ENCODE data around the gene ERN2. TPM values are rescaled to one million over a fixed set of nuclear protein-coding genes. Genes with fewer than 3 reads are reported as not detected.
"Not testable (repeated sequence)": the region's sequence is repeated elsewhere in the genome, so short reads cannot be mapped to it uniquely, and the experiment has no call there.

The ERN2 gene
- total and polyA plus RNA-seq, 2 donors from 2014 or later, result not detected

- Histone ChIP-seq H3K4me1 (ENCODE audit: control insufficient read depth in 2 of 3, insufficient read depth in 2 of 3, low read depth in 1 of 3, low read length in 3 of 3) (no peaks in the 10 kb centered on the region), H3K27ac (ENCODE audit: low read depth in 2 of 2, low read length in 2 of 2) (no peak overlapping the region), H3K4me3 (ENCODE audit: low read length in 3 of 3) (no peak overlapping the region), H3K27me3 (ENCODE audit: control insufficient read depth, insufficient read depth, low read length) (no peaks in the 10 kb centered on the region), H3K9me3 (ENCODE audit: control insufficient read depth in 2 of 3, insufficient read depth in 1 of 3, low read length in 3 of 3) (peaks cover 0 to 2% (median 0%) of the 10 kb centered on the region in 3 donors), H3K36me3 (ENCODE audit: control insufficient read depth in 2 of 3, insufficient read depth in 3 of 3, low read length in 3 of 3) (no peaks in the 10 kb centered on the region), H3K9ac (ENCODE audit: low read length in 3 of 3) (no peak overlapping the region)
- no peak for FAIRE-seq
- intact Hi-C loops (cut with DNase I), result no loop called here
- TF ChIP-seq CTCF (IDR thresholded peaks at IDR 0.05; ENCODE audit: borderline replicate concordance, extremely low read depth, insufficient read depth), result no peak
- DNase-seq, result no peak
Measured at GRCh38 chr16:23728112-23728477, 15.1 kb upstream of the ERN2 start.

- peaks cover 0 to 3% (median 0%) of the 10 kb centered on the region in 3 donors for H3K9me3 ChIP-seq (ENCODE audit: control insufficient read depth in 2 of 3, insufficient read depth in 1 of 3, low read length in 3 of 3)
- no peaks in the 10 kb centered on the region for H3K4me1 ChIP-seq (ENCODE audit: control insufficient read depth in 2 of 3, insufficient read depth in 2 of 3, low read depth in 1 of 3, low read length in 3 of 3)
- H3K9ac ChIP-seq (ENCODE audit: low read length in 3 of 3), result no peak overlapping the region
- DNase-seq, result no peak
- no peak overlapping the region for H3K27ac ChIP-seq (ENCODE audit: low read depth in 2 of 2, low read length in 2 of 2)
- intact Hi-C loops (cut with DNase I), result no loop called here
- no peaks in the 10 kb centered on the region for H3K36me3 ChIP-seq (ENCODE audit: control insufficient read depth in 2 of 3, insufficient read depth in 3 of 3, low read length in 3 of 3)
- TF ChIP-seq CTCF (IDR thresholded peaks at IDR 0.05; ENCODE audit: borderline replicate concordance, extremely low read depth, insufficient read depth), result no peak
- H3K4me3 ChIP-seq (ENCODE audit: low read length in 3 of 3), result no peak overlapping the region
- no peaks in the 10 kb centered on the region for H3K27me3 ChIP-seq (ENCODE audit: control insufficient read depth, insufficient read depth, low read length)
- FAIRE-seq, result no peak
Measured at GRCh38 chr16:23726710-23727109, 13.7 kb upstream of the ERN2 start.

- DNase-seq (no peak), FAIRE-seq (no peak)
- no peak for TF ChIP-seq CTCF (IDR thresholded peaks at IDR 0.05; ENCODE audit: borderline replicate concordance, extremely low read depth, insufficient read depth)
- Histone ChIP-seq H3K36me3 (ENCODE audit: control insufficient read depth in 2 of 3, insufficient read depth in 3 of 3, low read length in 3 of 3) (no peaks in the 10 kb centered on the region), H3K9me3 (ENCODE audit: control insufficient read depth in 2 of 3, insufficient read depth in 1 of 3, low read length in 3 of 3) (peaks cover 0 to 3% (median 0%) of the 10 kb centered on the region in 3 donors), H3K4me1 (ENCODE audit: control insufficient read depth in 2 of 3, insufficient read depth in 2 of 3, low read depth in 1 of 3, low read length in 3 of 3) (no peaks in the 10 kb centered on the region), H3K9ac (ENCODE audit: low read length in 3 of 3) (no peak overlapping the region), H3K27ac (ENCODE audit: low read depth in 2 of 2, low read length in 2 of 2) (no peak overlapping the region), H3K4me3 (ENCODE audit: low read length in 3 of 3) (no peak overlapping the region), H3K27me3 (ENCODE audit: control insufficient read depth, insufficient read depth, low read length) (no peaks in the 10 kb centered on the region)
- intact Hi-C loops (cut with DNase I), result no loop called here
Measured at GRCh38 chr16:23724785-23725131, 11.7 kb upstream of the ERN2 start.

GRCh38 chr16:23724096-23724784 lies 11.2 kb upstream of the ERN2 start:
- no peaks in the 10 kb centered on the region for H3K27me3 ChIP-seq (ENCODE audit: control insufficient read depth, insufficient read depth, low read length)
- FAIRE-seq (no peak), DNase-seq (no peak)
- no peak overlapping the region for H3K27ac ChIP-seq (ENCODE audit: low read depth in 2 of 2, low read length in 2 of 2)
- no peak for TF ChIP-seq CTCF (IDR thresholded peaks at IDR 0.05; ENCODE audit: borderline replicate concordance, extremely low read depth, insufficient read depth)
- no peak overlapping the region for H3K9ac ChIP-seq (ENCODE audit: low read length in 3 of 3)
- no peaks in the 10 kb centered on the region for H3K4me1 ChIP-seq (ENCODE audit: control insufficient read depth in 2 of 3, insufficient read depth in 2 of 3, low read depth in 1 of 3, low read length in 3 of 3)
- intact Hi-C loops (cut with DNase I), result no loop called here
- H3K4me3 ChIP-seq (ENCODE audit: low read length in 3 of 3), result no peak overlapping the region
- H3K9me3 ChIP-seq (ENCODE audit: control insufficient read depth in 2 of 3, insufficient read depth in 1 of 3, low read length in 3 of 3), result peaks cover 0 to 3% (median 0%) of the 10 kb centered on the region in 3 donors
- no peaks in the 10 kb centered on the region for H3K36me3 ChIP-seq (ENCODE audit: control insufficient read depth in 2 of 3, insufficient read depth in 3 of 3, low read length in 3 of 3)

GRCh38 chr16:23722613-23723240 lies 9.7 kb upstream of the ERN2 start:
- H3K27me3 ChIP-seq (ENCODE audit: control insufficient read depth, insufficient read depth, low read length); H3K4me1 ChIP-seq (ENCODE audit: control insufficient read depth in 2 of 3, insufficient read depth in 2 of 3, low read depth in 1 of 3, low read length in 3 of 3); H3K9ac ChIP-seq (ENCODE audit: low read length in 3 of 3); H3K36me3 ChIP-seq (ENCODE audit: control insufficient read depth in 2 of 3, insufficient read depth in 3 of 3, low read length in 3 of 3); H3K27ac ChIP-seq (ENCODE audit: low read depth in 2 of 2, low read length in 2 of 2); H3K4me3 ChIP-seq (ENCODE audit: low read length in 3 of 3); H3K9me3 ChIP-seq (ENCODE audit: control insufficient read depth in 2 of 3, insufficient read depth in 1 of 3, low read length in 3 of 3); intact Hi-C loops (cut with DNase I); FAIRE-seq; DNase-seq: not testable (repeated sequence)

Data from kidney (tissue), 14 donors.